Measurements from ENCODE around the gene PNLDC1. TPM values are rescaled to one million over a fixed set of nuclear protein-coding genes. Genes with fewer than 3 reads are reported as not detected.

The PNLDC1 gene
- total and polyA plus RNA-seq, 2 experiments from 2014 or later: not detected

DNA sequence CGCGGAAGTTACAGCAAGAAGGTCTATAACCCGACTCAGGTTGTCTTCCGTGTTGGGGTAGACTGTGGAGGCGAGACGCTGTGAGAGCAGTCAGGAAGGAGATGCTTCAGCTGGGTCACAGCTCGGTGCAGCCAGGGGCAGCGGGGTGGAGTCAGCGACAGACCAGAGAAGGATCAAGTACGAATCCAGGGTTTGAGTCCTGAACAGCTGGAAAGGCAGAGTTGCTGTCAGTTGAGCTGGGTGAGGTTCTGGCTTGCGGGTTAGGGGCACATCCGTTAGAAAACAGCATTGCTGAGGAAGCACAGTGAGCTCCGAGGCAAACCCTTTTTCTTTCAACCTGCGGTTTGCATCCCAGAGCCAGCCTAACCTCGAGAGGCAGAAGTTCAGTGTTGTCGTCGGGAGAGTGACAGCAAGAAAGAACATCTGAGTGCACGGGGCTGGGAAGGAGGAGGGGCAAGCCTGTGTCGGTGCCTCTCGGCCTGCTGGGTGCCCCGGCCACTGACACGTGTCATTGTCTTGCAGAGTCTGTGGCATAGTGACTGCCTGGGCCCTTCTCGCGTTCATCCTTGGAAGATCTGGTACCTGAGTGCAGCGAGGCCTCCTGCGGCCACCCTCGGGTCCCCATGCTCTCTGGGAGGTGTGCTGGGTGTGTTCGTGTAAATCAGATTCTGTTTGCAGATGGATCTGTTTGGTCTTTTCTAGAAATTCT is 20.0 kb downstream of the PNLDC1 start:
- TF ChIP-seq ZNF331 (CRISPR knock-in tag; IDR thresholded peaks at IDR 0.05; ENCODE audit: low read depth): no peak
- no peak for TF ChIP-seq ZNF114 (CRISPR knock-in tag; IDR thresholded peaks at IDR 0.05)
- TF ChIP-seq, protein P1, sequence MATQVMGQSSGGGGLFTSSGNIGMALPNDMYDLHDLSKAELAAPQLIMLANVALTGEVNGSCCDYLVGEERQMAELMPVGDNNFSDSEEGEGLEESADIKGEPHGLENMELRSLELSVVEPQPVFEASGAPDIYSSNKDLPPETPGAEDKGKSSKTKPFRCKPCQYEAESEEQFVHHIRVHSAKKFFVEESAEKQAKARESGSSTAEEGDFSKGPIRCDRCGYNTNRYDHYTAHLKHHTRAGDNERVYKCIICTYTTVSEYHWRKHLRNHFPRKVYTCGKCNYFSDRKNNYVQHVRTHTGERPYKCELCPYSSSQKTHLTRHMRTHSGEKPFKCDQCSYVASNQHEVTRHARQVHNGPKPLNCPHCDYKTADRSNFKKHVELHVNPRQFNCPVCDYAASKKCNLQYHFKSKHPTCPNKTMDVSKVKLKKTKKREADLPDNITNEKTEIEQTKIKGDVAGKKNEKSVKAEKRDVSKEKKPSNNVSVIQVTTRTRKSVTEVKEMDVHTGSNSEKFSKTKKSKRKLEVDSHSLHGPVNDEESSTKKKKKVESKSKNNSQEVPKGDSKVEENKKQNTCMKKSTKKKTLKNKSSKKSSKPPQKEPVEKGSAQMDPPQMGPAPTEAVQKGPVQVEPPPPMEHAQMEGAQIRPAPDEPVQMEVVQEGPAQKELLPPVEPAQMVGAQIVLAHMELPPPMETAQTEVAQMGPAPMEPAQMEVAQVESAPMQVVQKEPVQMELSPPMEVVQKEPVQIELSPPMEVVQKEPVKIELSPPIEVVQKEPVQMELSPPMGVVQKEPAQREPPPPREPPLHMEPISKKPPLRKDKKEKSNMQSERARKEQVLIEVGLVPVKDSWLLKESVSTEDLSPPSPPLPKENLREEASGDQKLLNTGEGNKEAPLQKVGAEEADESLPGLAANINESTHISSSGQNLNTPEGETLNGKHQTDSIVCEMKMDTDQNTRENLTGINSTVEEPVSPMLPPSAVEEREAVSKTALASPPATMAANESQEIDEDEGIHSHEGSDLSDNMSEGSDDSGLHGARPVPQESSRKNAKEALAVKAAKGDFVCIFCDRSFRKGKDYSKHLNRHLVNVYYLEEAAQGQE (IDR thresholded peaks at IDR 0.05; ENCODE audit: unreplicated experiment): no peak
- no peak for TF ChIP-seq POLR2AphosphoS5 (IDR thresholded peaks at IDR 0.05; ENCODE audit: low read depth)
- no peak for TF ChIP-seq CREB1 (CRISPR knock-in tag; IDR thresholded peaks at IDR 0.05; ENCODE audit: low read depth)
- no peak for DNase-seq (ENCODE audit: low spot score)
- H3K4me1 Mint-ChIP-seq: peaks cover 19% of the 10 kb centered on the region
- H3K4me2 ChIP-seq: no peak overlapping the region
- peak; percentile 73 for ATAC-seq
- peaks cover 17% of the 10 kb centered on the region for H3K27me3 Mint-ChIP-seq (ENCODE audit: insufficient read depth, low read depth, poor library complexity)
- H3K27me3 ChIP-seq (ENCODE audit: insufficient read depth): no peaks in the 10 kb centered on the region
- no peaks in the 10 kb centered on the region for H4K20me1 ChIP-seq (replicated peaks; ENCODE audit: insufficient read depth)
- no peak overlapping the region for H3K27ac Mint-ChIP-seq
- no peaks in the 10 kb centered on the region; the same call in 2 of the 3 replicates for H3K36me3 Mint-ChIP-seq (ENCODE audit: low read depth)
- H3K36me3 ChIP-seq (ENCODE audit: insufficient read depth): no peaks in the 10 kb centered on the region
- no peak overlapping the region for H3K27ac ChIP-seq (ENCODE audit: low read depth)
- no peak overlapping the region for H3K4me3 Mint-ChIP-seq
- H3K79me2 ChIP-seq (replicated peaks; ENCODE audit: insufficient read depth): no peaks in the 10 kb centered on the region
- no peaks in the 10 kb centered on the region for H3K9me2 ChIP-seq (ENCODE audit: insufficient read depth)
- no peaks in the 10 kb centered on the region for H3K4me1 ChIP-seq (ENCODE audit: insufficient read depth)
- no peaks in the 10 kb centered on the region for H3K9me3 Mint-ChIP-seq
- no peaks in the 10 kb centered on the region for H3F3A ChIP-seq (replicated peaks; ENCODE audit: low read depth)
- peak overlapping the region; percentile 74 for H2AFZ ChIP-seq
- no peak overlapping the region for H3K4me3 ChIP-seq

DNA sequence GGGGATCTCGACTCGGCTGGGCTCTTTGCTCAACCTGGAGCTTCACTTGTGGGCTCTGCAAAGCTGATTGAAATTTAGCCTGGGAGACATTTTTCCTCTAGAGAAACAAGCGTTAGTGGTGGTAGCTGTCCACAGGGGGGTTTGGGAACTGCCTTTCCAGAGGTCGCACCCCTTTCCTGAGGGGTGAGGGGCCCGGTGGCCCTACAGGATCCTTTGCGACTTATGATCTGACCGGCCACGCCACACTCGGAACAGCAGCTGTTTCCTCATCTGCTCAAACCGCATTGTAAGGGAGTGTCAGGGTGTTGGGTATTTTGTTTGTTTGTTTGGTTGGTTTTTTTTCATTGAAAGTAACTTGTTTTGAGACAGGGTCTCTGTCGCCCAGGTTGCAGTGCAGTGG is 21.0 kb downstream of the PNLDC1 start:
- Histone ChIP-seq H2AFZ (0 out of 2 replicates have a peak overlapping the region, but pooled peaks have one; percentile 23), H3K9me2 (ENCODE audit: insufficient read depth) (no peaks in the 10 kb centered on the region), H3K79me2 (replicated peaks; ENCODE audit: insufficient read depth) (no peaks in the 10 kb centered on the region), H3K27ac (ENCODE audit: low read depth) (no peak overlapping the region), H3K4me2 (no peak overlapping the region), H3F3A (replicated peaks; ENCODE audit: low read depth) (no peaks in the 10 kb centered on the region), H3K27me3 (ENCODE audit: insufficient read depth) (no peaks in the 10 kb centered on the region), H3K4me1 (ENCODE audit: insufficient read depth) (no peaks in the 10 kb centered on the region), H3K4me3 (no peak overlapping the region), H4K20me1 (replicated peaks; ENCODE audit: insufficient read depth) (no peaks in the 10 kb centered on the region), H3K36me3 (ENCODE audit: insufficient read depth) (no peaks in the 10 kb centered on the region)
- H3K9me3 Mint-ChIP-seq: no peaks in the 10 kb centered on the region
- peaks cover 17% of the 10 kb centered on the region for H3K27me3 Mint-ChIP-seq (ENCODE audit: insufficient read depth, low read depth, poor library complexity)
- H3K27ac Mint-ChIP-seq: no peak overlapping the region
- ATAC-seq: no peak
- H3K4me1 Mint-ChIP-seq: peaks cover 19% of the 10 kb centered on the region
- no peaks in the 10 kb centered on the region; the same call in 2 of the 3 replicates for H3K36me3 Mint-ChIP-seq (ENCODE audit: low read depth)
- H3K4me3 Mint-ChIP-seq: no peak overlapping the region
- no peak for DNase-seq (ENCODE audit: low spot score)
- TF ChIP-seq, protein P2, sequence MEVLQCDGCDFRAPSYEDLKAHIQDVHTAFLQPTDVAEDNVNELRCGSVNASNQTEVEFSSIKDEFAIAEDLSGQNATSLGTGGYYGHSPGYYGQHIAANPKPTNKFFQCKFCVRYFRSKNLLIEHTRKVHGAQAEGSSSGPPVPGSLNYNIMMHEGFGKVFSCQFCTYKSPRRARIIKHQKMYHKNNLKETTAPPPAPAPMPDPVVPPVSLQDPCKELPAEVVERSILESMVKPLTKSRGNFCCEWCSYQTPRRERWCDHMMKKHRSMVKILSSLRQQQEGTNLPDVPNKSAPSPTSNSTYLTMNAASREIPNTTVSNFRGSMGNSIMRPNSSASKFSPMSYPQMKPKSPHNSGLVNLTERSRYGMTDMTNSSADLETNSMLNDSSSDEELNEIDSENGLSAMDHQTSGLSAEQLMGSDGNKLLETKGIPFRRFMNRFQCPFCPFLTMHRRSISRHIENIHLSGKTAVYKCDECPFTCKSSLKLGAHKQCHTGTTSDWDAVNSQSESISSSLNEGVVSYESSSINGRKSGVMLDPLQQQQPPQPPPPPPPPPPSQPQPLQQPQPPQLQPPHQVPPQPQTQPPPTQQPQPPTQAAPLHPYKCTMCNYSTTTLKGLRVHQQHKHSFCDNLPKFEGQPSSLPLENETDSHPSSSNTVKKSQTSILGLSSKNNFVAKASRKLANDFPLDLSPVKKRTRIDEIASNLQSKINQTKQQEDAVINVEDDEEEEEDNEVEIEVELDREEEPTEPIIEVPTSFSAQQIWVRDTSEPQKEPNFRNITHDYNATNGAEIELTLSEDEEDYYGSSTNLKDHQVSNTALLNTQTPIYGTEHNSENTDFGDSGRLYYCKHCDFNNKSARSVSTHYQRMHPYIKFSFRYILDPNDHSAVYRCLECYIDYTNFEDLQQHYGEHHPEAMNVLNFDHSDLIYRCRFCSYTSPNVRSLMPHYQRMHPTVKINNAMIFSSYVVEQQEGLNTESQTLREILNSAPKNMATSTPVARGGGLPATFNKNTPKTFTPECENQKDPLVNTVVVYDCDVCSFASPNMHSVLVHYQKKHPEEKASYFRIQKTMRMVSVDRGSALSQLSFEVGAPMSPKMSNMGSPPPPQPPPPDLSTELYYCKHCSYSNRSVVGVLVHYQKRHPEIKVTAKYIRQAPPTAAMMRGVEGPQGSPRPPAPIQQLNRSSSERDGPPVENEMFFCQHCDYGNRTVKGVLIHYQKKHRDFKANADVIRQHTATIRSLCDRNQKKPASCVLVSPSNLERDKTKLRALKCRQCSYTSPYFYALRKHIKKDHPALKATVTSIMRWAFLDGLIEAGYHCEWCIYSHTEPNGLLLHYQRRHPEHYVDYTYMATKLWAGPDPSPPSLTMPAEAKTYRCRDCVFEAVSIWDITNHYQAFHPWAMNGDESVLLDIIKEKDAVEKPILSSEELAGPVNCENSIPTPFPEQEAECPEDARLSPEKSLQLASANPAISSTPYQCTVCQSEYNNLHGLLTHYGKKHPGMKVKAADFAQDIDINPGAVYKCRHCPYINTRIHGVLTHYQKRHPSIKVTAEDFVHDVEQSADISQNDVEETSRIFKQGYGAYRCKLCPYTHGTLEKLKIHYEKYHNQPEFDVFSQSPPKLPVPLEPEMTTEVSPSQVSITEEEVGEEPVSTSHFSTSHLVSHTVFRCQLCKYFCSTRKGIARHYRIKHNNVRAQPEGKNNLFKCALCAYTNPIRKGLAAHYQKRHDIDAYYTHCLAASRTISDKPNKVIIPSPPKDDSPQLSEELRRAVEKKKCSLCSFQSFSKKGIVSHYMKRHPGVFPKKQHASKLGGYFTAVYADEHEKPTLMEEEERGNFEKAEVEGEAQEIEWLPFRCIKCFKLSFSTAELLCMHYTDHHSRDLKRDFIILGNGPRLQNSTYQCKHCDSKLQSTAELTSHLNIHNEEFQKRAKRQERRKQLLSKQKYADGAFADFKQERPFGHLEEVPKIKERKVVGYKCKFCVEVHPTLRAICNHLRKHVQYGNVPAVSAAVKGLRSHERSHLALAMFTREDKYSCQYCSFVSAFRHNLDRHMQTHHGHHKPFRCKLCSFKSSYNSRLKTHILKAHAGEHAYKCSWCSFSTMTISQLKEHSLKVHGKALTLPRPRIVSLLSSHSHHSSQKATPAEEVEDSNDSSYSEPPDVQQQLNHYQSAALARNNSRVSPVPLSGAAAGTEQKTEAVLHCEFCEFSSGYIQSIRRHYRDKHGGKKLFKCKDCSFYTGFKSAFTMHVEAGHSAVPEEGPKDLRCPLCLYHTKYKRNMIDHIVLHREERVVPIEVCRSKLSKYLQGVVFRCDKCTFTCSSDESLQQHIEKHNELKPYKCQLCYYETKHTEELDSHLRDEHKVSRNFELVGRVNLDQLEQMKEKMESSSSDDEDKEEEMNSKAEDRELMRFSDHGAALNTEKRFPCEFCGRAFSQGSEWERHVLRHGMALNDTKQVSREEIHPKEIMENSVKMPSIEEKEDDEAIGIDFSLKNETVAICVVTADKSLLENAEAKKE (CRISPR knock-in tag; IDR thresholded peaks at IDR 0.05): no peak
- TF ChIP-seq, protein P1 (IDR thresholded peaks at IDR 0.05; ENCODE audit: unreplicated experiment): no peak
- TF ChIP-seq JUNB (IDR thresholded peaks at IDR 0.05; ENCODE audit: unreplicated experiment): no peak

Measured in GM23338 (cell line).